PC-9 (cell line): ENCODE results near the gene CADPS2. TPM values are rescaled to one million over a fixed set of nuclear protein-coding genes. Genes with fewer than 3 reads are reported as not detected.

ENCODE experiments used
- BruUV-seq: library from RNA; stranded (reverse); fragments of 400-500 nt; replicated peaks from 2 replicates; lab custom pipeline; 2021; lab: Mats Ljungman, UMichigan
- CTCF ChIA-PET: fragments of 300-600 bp; sonication (Branson Sonifier 250); formaldehyde crosslinking; loops from one replicate; lab custom pipeline; 2022; ENCODE audit warnings: antibody characterized with exemption; lab: Charles Lee
- POLR2A ChIA-PET: fragments of 300-600 bp; sonication (Branson Sonifier 250); formaldehyde crosslinking; loops from one replicate; lab custom pipeline; 2022; ENCODE audit warnings: antibody characterized with exemption; ENCODE audit not compliant: unreplicated experiment; lab: Charles Lee
- DNase-seq, 2 experiments: peaks; one replicate each; pipeline versions ENCODE4 v3.0.0 to v3.0.0-alpha.2; 2015 to 2022; ENCODE audit warnings: mixed read lengths in 1 of 2
- H2AFZ ChIP-seq: fragments of 200-600 bp; sonication (generic); 2 replicates; pipeline ENCODE4 v1.8.1; 2017; ENCODE audit warnings: antibody characterized with exemption
- H3F3A ChIP-seq: fragments of 200-600 bp; sonication (generic); 2 replicates; pipeline ENCODE4 v1.8.1; 2017; ENCODE audit warnings: antibody characterized with exemption, mild to moderate bottlenecking, low read depth; ENCODE audit not compliant: insufficient read depth
- H3K27ac ChIP-seq: fragments of 200-600 bp; sonication (generic); 2 replicates; pipeline ENCODE4 v1.6.1; 2016; ENCODE audit warnings: mixed run types
- H3K27me3 ChIP-seq: fragments of 200-600 bp; sonication (generic); 2 replicates; pipeline ENCODE4 v1.6.1; 2016; ENCODE audit warnings: low read depth, mixed run types; ENCODE audit not compliant: insufficient read depth
- H3K36me3 ChIP-seq: fragments of 200-600 bp; sonication (generic); 2 replicates; pipeline ENCODE4 v1.6.1; 2016; ENCODE audit warnings: low read depth, mixed run types
- H3K4me1 ChIP-seq: fragments of 200-600 bp; sonication (generic); replicated peaks from 2 replicates; pipeline ENCODE4 v1.6.1; 2016; ENCODE audit warnings: mixed run types; ENCODE audit not compliant: insufficient read depth
- H3K4me2 ChIP-seq: fragments of 200-600 bp; sonication (generic); 2 replicates; pipeline ENCODE4 v1.6.1; 2017; ENCODE audit warnings: mixed run types
- H3K4me3 ChIP-seq: fragments of 200-600 bp; sonication (generic); 2 replicates; pipeline ENCODE4 v1.6.1; 2016; ENCODE audit warnings: mixed run types
- H3K79me2 ChIP-seq: fragments of 200-600 bp; sonication (generic); 2 replicates; pipeline ENCODE4 v1.6.1; 2017; ENCODE audit warnings: low read depth, mixed run types
- H3K9me2 ChIP-seq: fragments of 200-600 bp; sonication (generic); 2 replicates; pipeline ENCODE4 v1.8.1; 2017; ENCODE audit warnings: mild to moderate bottlenecking; ENCODE audit not compliant: insufficient read depth
- H3K9me3 ChIP-seq: fragments of 200-600 bp; sonication (generic); 2 replicates; pipeline ENCODE4 v1.8.1; 2016; ENCODE audit warnings: low read depth; ENCODE audit not compliant: insufficient read depth
- H4K20me1 ChIP-seq: fragments of 200-600 bp; sonication (generic); 2 replicates; pipeline ENCODE4 v1.8.1; 2017; ENCODE audit not compliant: insufficient read depth
- EZH2 ChIP-seq: fragments of 200-600 bp; sonication (generic); IDR thresholded peaks from 2 replicates; pipeline ENCODE4 v1.8.0; 2017; ENCODE audit warnings: antibody characterized with exemption, low read depth
- intact Hi-C: fragments of 100-400 bp; cut with micrococcal nuclease; formaldehyde crosslinking; loops from one replicate; pipeline ENCODE4 v1.10.0; 2022; ENCODE audit not compliant: unreplicated experiment
- total RNA-seq: library from RNA; stranded (reverse); gene quantifications from 2 replicates; pipeline ENCODE4 v1.2.3, GENCODE V29; 2021
- TF ChIP-seq, protein P1 (sequence below): fragments of 200-600 bp; sonication (generic); conservative IDR thresholded peaks from 2 replicates; pipeline ENCODE4 v1.6.1; 2017; ENCODE audit warnings: mixed run types, antibody characterized with exemption, mild to moderate bottlenecking, moderate library complexity

CADPS2 gene
- total RNA-seq, 1 experiment from 2014 or later = 11.9 TPM

DNA sequence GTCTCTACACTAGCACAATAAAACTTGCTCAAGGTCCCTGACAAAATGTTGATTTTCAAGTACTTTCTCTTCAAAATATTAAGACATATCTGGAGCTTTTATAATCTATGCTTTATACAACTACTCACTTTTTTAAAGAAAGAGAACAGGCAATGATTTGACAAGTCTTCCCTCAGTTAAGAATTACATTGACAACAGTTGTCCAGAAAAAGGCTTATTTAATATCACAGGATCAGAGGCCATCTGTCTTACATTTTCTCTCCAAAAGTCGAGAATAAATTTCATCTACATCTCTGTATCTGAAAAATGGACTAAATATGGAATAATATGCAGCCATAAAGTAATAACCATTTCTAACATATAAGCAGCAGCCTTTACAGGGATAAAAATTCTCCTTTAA, 175.3 kb downstream of the CADPS2 start:
- BruUV-seq = no TSS peak
- Histone ChIP-seq H3K9me3 (no peaks in the 10 kb centered on the region), H2AFZ (no peak overlapping the region)

DNA sequence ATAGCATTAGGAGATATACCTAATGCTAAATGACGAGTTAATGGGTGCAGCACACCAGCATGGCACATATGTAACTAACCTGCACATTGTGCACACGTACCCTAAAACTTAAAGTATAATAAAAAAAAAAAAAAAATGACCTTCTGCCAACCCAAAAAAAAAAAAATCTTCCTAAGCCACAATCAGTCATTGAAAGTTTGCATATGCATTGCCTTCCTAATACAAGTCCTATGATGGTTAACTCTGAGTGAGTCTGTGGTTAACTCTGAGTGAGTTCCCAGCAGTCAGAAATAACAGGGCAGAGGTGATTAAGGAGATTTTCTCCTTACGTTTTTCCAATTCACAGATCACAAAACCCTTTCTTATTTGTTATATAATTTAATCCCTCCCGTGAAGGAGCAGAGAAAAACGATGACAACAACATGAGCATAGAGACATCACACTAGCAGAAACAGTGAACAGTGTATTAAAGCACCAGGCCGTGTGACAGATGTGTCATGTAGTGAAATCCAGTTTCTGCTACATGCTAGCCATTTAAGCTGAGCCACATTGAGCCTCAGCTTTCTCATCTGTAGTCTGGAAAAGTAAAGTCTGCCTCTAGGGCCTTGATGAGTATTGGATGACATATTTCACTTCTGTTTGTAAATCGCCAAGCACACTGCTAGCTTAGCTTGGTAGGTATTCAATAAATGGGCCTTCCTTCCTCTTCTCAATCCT, 176.2 kb downstream of the CADPS2 start:
- Histone ChIP-seq H3K4me3 (no peak overlapping the region), H3K9me3 (no peaks in the 10 kb centered on the region), H3K27ac (no peak overlapping the region), H3K36me3 (no peaks in the 10 kb centered on the region), H2AFZ (no peak overlapping the region), H3K79me2 (no peaks in the 10 kb centered on the region), H3F3A (no peaks in the 10 kb centered on the region), H4K20me1 (no peaks in the 10 kb centered on the region), H3K4me2 (no peak overlapping the region), H3K4me1 (no peaks in the 10 kb centered on the region), H3K9me2 (no peaks in the 10 kb centered on the region), H3K27me3 (no peaks in the 10 kb centered on the region)
- intact Hi-C loops = no loop called here
- BruUV-seq = no TSS peak
- CTCF ChIA-PET = no interaction called here
- DNase-seq = no peak
- POLR2A ChIA-PET = no interaction called here
- TF ChIP-seq, protein P1, sequence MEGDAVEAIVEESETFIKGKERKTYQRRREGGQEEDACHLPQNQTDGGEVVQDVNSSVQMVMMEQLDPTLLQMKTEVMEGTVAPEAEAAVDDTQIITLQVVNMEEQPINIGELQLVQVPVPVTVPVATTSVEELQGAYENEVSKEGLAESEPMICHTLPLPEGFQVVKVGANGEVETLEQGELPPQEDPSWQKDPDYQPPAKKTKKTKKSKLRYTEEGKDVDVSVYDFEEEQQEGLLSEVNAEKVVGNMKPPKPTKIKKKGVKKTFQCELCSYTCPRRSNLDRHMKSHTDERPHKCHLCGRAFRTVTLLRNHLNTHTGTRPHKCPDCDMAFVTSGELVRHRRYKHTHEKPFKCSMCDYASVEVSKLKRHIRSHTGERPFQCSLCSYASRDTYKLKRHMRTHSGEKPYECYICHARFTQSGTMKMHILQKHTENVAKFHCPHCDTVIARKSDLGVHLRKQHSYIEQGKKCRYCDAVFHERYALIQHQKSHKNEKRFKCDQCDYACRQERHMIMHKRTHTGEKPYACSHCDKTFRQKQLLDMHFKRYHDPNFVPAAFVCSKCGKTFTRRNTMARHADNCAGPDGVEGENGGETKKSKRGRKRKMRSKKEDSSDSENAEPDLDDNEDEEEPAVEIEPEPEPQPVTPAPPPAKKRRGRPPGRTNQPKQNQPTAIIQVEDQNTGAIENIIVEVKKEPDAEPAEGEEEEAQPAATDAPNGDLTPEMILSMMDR = no peak

More for the DNA sequence above, 175.3 kb downstream of the CADPS2 start:
- Histone ChIP-seq H3K36me3 (no peaks in the 10 kb centered on the region), H3K27me3 (no peaks in the 10 kb centered on the region), H3F3A (no peaks in the 10 kb centered on the region), H3K9me2 (no peaks in the 10 kb centered on the region), H3K27ac (no peak overlapping the region), H3K4me2 (no peak overlapping the region), H4K20me1 (no peaks in the 10 kb centered on the region), H3K4me1 (no peaks in the 10 kb centered on the region), H3K4me3 (no peak overlapping the region), H3K79me2 (no peaks in the 10 kb centered on the region)
- CTCF ChIA-PET = no interaction called here
- no peak for DNase-seq
- POLR2A ChIA-PET = no interaction called here
- TF ChIP-seq, protein P1 = no peak
- no peak for TF ChIP-seq EZH2
- intact Hi-C loops = no loop called here

DNA sequence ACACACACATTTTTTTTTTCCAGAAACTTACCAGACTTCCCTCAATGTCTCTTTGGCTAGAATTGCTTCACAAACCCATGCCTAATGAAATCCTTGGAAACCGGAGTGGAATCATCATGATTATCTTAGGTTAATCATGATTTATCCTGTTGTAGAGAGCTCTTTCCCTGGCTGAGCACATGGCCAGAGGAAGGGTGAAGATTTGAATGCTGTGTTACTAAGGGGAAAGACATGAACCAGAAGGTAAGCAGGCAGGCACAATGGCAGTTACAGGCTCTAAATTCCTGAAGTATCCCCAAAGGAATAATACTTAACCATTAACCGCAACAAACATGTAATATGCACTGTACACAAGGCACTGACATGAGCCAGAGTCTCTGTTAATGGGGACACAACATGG, 179.4 kb downstream of the CADPS2 start:
- no peak for TF ChIP-seq EZH2
- TF ChIP-seq, protein P1 = no peak
- POLR2A ChIA-PET = no interaction called here

More for the DNA sequence above, 179.4 kb downstream of the CADPS2 start:
- intact Hi-C loops = no loop called here
- H3K4me3 ChIP-seq = no peak overlapping the region
- no peaks in the 10 kb centered on the region for H3K4me1 ChIP-seq
- no peak for DNase-seq
- H3F3A ChIP-seq = no peaks in the 10 kb centered on the region
- no peaks in the 10 kb centered on the region for H3K27me3 ChIP-seq
- no peak overlapping the region for H3K4me2 ChIP-seq
- H2AFZ ChIP-seq = no peak overlapping the region
- no peak overlapping the region for H3K27ac ChIP-seq
- H3K79me2 ChIP-seq = no peaks in the 10 kb centered on the region
- CTCF ChIA-PET = no interaction called here
- H3K9me2 ChIP-seq = no peaks in the 10 kb centered on the region
- no peaks in the 10 kb centered on the region for H3K9me3 ChIP-seq
- H4K20me1 ChIP-seq = no peaks in the 10 kb centered on the region
- no peaks in the 10 kb centered on the region for H3K36me3 ChIP-seq
- no TSS peak for BruUV-seq
